SK-N-SH treated with all-trans-retinoic acid at 6 μM for 48 hours (cell line): ENCODE data around the gene ZMIZ2.
A peak's percentile ranks its signal among the peaks of the same experiment; 100 is the strongest.
"Not testable (repeated sequence)": the region's sequence is repeated elsewhere in the genome, so short reads cannot be mapped to it uniquely, and the experiment has no call there.

Experiments used
- ATAC-seq: fragments of 200-7000 bp; cut with Tn5 transposase; 3 replicates; pipeline ENCODE4 v1.9.1; 2020; ENCODE audit warnings: mild to moderate bottlenecking, moderate library complexity
- ARNTL ChIP-seq: fragments of 450-650 bp; formaldehyde crosslinking; IDR thresholded peaks from 2 replicates; pipeline ENCODE4 v1.5.0; 2020; ENCODE audit warnings: low read depth, mild to moderate bottlenecking, moderate library complexity, borderline replicate concordance
- BACH2 ChIP-seq: fragments of 250-450 bp; sonication (Bioruptor Pico); IDR thresholded peaks from 2 replicates; pipeline ENCODE4 v1.9.0; 2021; ENCODE audit warnings: mild to moderate bottlenecking, borderline replicate concordance
- CSDC2 ChIP-seq: fragments of 250-450 bp; sonication (Bioruptor Pico); IDR thresholded peaks from 2 replicates; pipeline ENCODE4 v1.5.0; 2020; ENCODE audit warnings: mild to moderate bottlenecking, moderate library complexity
- GLIS3 ChIP-seq: fragments of 250-450 bp; sonication (Bioruptor Pico); IDR thresholded peaks from 2 replicates; pipeline ENCODE4 v1.5.0; 2020; ENCODE audit warnings: mild to moderate bottlenecking, moderate library complexity
- ISL1 ChIP-seq: fragments of 250-450 bp; sonication (Bioruptor Pico); IDR thresholded peaks from 2 replicates; pipeline ENCODE4 v2.1.2; 2022; ENCODE audit warnings: mild to moderate bottlenecking, moderate library complexity
- PATZ1 ChIP-seq: fragments of 250-450 bp; sonication (Bioruptor Pico); IDR thresholded peaks from 2 replicates; pipeline ENCODE4 v1.8.0; 2020; ENCODE audit warnings: mild to moderate bottlenecking, moderate library complexity, borderline replicate concordance
- RARB ChIP-seq: fragments of 250-450 bp; sonication (Bioruptor Pico); IDR thresholded peaks from 2 replicates; pipeline ENCODE4 v1.8.0; 2021; ENCODE audit warnings: mild to moderate bottlenecking, moderate library complexity
- SNAI2 ChIP-seq: fragments of 250-450 bp; sonication (Bioruptor Pico); IDR thresholded peaks from 2 replicates; pipeline ENCODE4 v1.5.0; 2020; ENCODE audit warnings: mild to moderate bottlenecking, moderate library complexity
- TCF4 ChIP-seq: fragments of 250-450 bp; sonication (Bioruptor Pico); IDR thresholded peaks from 2 replicates; pipeline ENCODE4 v1.8.0; 2021; ENCODE audit warnings: mild to moderate bottlenecking, moderate library complexity, borderline replicate concordance
- TOX ChIP-seq: fragments of 250-450 bp; sonication (Bioruptor Pico); IDR thresholded peaks from 2 replicates; pipeline ENCODE4 v1.8.0; 2021; ENCODE audit warnings: mild to moderate bottlenecking, moderate library complexity, borderline replicate concordance
- TSHZ2 ChIP-seq: fragments of 250-450 bp; sonication (Bioruptor Pico); IDR thresholded peaks from 2 replicates; pipeline ENCODE4 v1.5.0; 2020; ENCODE audit warnings: mild to moderate bottlenecking, moderate library complexity
- ZFP3 ChIP-seq: fragments of 250-450 bp; sonication (Bioruptor Pico); IDR thresholded peaks from 2 replicates; pipeline ENCODE4 v1.5.0; 2020; ENCODE audit warnings: mild to moderate bottlenecking, moderate library complexity
- ZFP30 ChIP-seq: fragments of 450-650 bp; formaldehyde crosslinking; IDR thresholded peaks from 2 replicates; pipeline ENCODE4 v1.5.0; 2022; ENCODE audit warnings: mild to moderate bottlenecking, moderate library complexity
- ZNF70 ChIP-seq: fragments of 450-650 bp; formaldehyde crosslinking; IDR thresholded peaks from 2 replicates; pipeline ENCODE4 v1.5.0; 2020; ENCODE audit warnings: mild to moderate bottlenecking, moderate library complexity
- ZNF8 ChIP-seq: fragments of 450-650 bp; formaldehyde crosslinking; IDR thresholded peaks from 2 replicates; pipeline ENCODE4 v1.5.0; 2020; ENCODE audit warnings: mild to moderate bottlenecking, moderate library complexity
- TF ChIP-seq, protein P1 (sequence below): fragments of 250-450 bp; sonication (Bioruptor Pico); IDR thresholded peaks from 2 replicates; pipeline ENCODE4 v1.5.1; 2020; ENCODE audit warnings: low read depth, mild to moderate bottlenecking, moderate library complexity
- TF ChIP-seq, protein P2 (sequence below): fragments of 250-450 bp; sonication (Bioruptor Pico); IDR thresholded peaks from 2 replicates; pipeline ENCODE4 v1.8.0; 2021; ENCODE audit warnings: low read depth, mild to moderate bottlenecking, moderate library complexity, borderline replicate concordance

ZMIZ2 gene

GRCh38 chr7:44748045-44748947 is at the start of gene ZMIZ2:
Gene ZMIZ2, plus strand, starts transcription at chr7:44748847. Its CDS starts 7,403 bp downstream, at chr7:44756250.
- TF ChIP-seq SNAI2 (no peak), TOX (CRISPR knock-in tag) (no peak), TCF4 (CRISPR knock-in tag) (no peak), ARNTL (CRISPR knock-in tag) (no peak), PATZ1 (no peak; the same call in 1 of the 2 replicates), GLIS3 (CRISPR knock-in tag) (no peak), ZFP3 (no peak), TSHZ2 (CRISPR knock-in tag) (no peak), RARB (CRISPR knock-in tag) (no peak), ZFP30 (no peak), ISL1 (CRISPR knock-in tag) (no peak), CSDC2 (CRISPR knock-in tag) (no peak), ZNF70 (CRISPR knock-in tag) (no peak), ZNF8 (CRISPR knock-in tag) (no peak)
- TF ChIP-seq, protein P1, sequence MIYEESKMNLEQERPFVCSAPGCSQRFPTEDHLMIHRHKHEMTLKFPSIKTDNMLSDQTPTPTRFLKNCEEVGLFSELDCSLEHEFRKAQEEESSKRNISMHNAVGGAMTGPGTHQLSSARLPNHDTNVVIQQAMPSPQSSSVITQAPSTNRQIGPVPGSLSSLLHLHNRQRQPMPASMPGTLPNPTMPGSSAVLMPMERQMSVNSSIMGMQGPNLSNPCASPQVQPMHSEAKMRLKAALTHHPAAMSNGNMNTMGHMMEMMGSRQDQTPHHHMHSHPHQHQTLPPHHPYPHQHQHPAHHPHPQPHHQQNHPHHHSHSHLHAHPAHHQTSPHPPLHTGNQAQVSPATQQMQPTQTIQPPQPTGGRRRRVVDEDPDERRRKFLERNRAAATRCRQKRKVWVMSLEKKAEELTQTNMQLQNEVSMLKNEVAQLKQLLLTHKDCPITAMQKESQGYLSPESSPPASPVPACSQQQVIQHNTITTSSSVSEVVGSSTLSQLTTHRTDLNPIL (CRISPR knock-in tag) = no peak
- peak; percentile 91 for ATAC-seq

DNA sequence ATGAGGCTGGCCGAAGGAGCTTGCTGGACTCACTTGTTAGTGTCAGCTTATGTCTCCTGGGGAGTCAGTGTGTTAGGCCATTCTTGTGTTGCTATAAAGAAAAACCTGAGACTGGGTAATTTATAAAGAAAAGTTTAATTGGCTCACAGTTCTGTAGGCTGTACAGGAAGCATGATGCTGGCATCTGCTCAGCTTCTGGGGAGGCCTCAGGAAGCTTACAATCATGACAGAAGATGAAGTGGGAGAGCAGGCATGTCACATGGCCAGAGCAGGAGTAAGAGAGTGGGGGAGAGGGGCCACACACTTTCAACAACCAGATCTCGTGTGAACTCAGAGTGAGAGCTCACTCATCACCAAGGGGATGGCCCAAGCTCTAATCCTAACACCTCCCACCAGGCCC is 49.0 kb upstream of the ZMIZ2 start:
- ATAC-seq = not testable (repeated sequence)

DNA sequence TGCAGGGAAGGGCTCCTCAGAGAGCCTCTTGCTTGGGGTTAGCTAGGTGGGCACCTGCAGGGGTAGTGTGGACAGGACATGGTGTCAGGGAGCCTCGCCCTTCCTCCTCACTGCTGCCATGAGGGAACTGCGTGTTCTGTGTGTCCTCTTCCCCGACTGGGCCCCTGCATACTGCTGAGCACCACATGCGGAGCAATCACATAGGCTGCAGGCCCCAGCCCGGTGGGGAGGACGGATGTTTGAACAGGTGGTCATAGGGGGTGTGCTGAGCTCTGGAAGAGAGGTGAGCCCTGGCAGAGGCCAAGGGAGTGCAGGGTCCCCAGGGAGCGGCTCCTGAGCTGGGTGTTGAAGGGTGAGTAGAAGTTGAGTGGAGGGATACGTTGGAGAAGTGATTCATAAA is 48.3 kb upstream of the ZMIZ2 start:
- TF ChIP-seq TOX (CRISPR knock-in tag) (no peak), BACH2 (CRISPR knock-in tag) (no peak)
- TF ChIP-seq, protein P1 (CRISPR knock-in tag) = no peak
- TF ChIP-seq, protein P2, sequence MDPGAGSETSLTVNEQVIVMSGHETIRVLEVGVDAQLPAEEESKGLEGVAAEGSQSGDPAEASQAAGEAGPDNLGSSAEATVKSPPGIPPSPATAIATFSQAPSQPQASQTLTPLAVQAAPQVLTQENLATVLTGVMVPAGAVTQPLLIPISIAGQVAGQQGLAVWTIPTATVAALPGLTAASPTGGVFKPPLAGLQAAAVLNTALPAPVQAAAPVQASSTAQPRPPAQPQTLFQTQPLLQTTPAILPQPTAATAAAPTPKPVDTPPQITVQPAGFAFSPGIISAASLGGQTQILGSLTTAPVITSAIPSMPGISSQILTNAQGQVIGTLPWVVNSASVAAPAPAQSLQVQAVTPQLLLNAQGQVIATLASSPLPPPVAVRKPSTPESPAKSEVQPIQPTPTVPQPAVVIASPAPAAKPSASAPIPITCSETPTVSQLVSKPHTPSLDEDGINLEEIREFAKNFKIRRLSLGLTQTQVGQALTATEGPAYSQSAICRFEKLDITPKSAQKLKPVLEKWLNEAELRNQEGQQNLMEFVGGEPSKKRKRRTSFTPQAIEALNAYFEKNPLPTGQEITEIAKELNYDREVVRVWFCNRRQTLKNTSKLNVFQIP (CRISPR knock-in tag) = no peak
- ATAC-seq = no peak

GRCh38 chr7:44703391-44703790 is 45.3 kb upstream of the ZMIZ2 start:
- not testable (repeated sequence) for ATAC-seq
